K562 (cell line): ENCODE results near the gene STUB1. TPM values are rescaled to one million over a fixed set of nuclear protein-coding genes. Genes with fewer than 3 reads are reported as not detected.

Source experiments
- ARNT ChIP-seq, 2 experiments: fragments of 450-650 bp; IDR thresholded peaks; 2 replicates each; pipeline ENCODE4 v1.6.1; 2016; ENCODE audit warnings: mild to moderate bottlenecking in 1 of 2
- BHLHE40 ChIP-seq: IDR thresholded peaks from 2 replicates; pipeline ENCODE4 v1.6.1; 2011; ENCODE audit warnings: low read length, improper control_type of control experiment
- CGGBP1 ChIP-seq: fragments of 250-450 bp; sonication (Bioruptor Pico); IDR thresholded peaks from 2 replicates; pipeline ENCODE4 v1.9.0; 2021; ENCODE audit warnings: mild to moderate bottlenecking
- CHD2 ChIP-seq: IDR thresholded peaks from 2 replicates; pipeline ENCODE4 v1.6.1; 2011; ENCODE audit warnings: low read depth, low read length
- E2F6 ChIP-seq, 2 experiments: IDR thresholded peaks; 2 replicates each; pipeline ENCODE4 v1.6.1; 2011; ENCODE audit warnings: borderline replicate concordance in 1 of 2, control low read depth in 1 of 2, low read depth in 1 of 2, low read length in 1 of 2, mild to moderate bottlenecking in 1 of 2, mixed read lengths in 1 of 2, moderate library complexity in 1 of 2; ENCODE audit not compliant: insufficient read depth in 1 of 2, insufficient read length in 1 of 2, poor library complexity in 1 of 2, severe bottlenecking in 1 of 2; ENCODE audit errors: extremely low read depth in 1 of 2
- EWSR1 ChIP-seq: fragments of 450-650 bp; IDR thresholded peaks from 2 replicates; pipeline ENCODE4 v1.6.1; 2018; ENCODE audit warnings: borderline replicate concordance, mild to moderate bottlenecking, low read depth, moderate library complexity; ENCODE audit not compliant: partially characterized antibody
- HNRNPL ChIP-seq: fragments of 200-400 bp; formaldehyde crosslinking; IDR thresholded peaks from 2 replicates; pipeline ENCODE4 v1.6.1; 2017; ENCODE audit warnings: low read depth, mild to moderate bottlenecking, low read length
- ID3 ChIP-seq, 2 experiments: fragments of 250-450 bp in 1 of 2; fragments of 450-650 bp in 1 of 2; sonication (Bioruptor Pico) in 1 of 2; IDR thresholded peaks; 2 replicates each; pipeline versions ENCODE4 v1.6.1 to v1.8.0; 2016 to 2021; ENCODE audit warnings: mild to moderate bottlenecking in 2 of 2, moderate library complexity in 2 of 2, missing compliant biosample characterization in 1 of 2, missing genetic modification characterization in 1 of 2
- MEF2A ChIP-seq: IDR thresholded peaks from 2 replicates; pipeline ENCODE4 v1.6.1; 2011; ENCODE audit warnings: low read depth, mild to moderate bottlenecking, low read length, moderate library complexity; ENCODE audit not compliant: control insufficient read depth
- POLR2A ChIP-seq: fragments of 450-650 bp; conservative IDR thresholded peaks from 2 replicates; pipeline ENCODE4 v1.6.1; 2016
- POLR2B ChIP-seq: fragments of 450-650 bp; IDR thresholded peaks from 2 replicates; pipeline ENCODE4 v1.6.1; 2018; ENCODE audit warnings: low read depth; ENCODE audit not compliant: partially characterized antibody
- POU5F1 ChIP-seq: fragments of 150-350 bp; IDR thresholded peaks from 2 replicates; pipeline ENCODE4 v1.6.1; 2014; ENCODE audit warnings: borderline replicate concordance, low read length, low read depth, mild to moderate bottlenecking; ENCODE audit not compliant: partially characterized antibody
- PRMT5 ChIP-seq: sonication (generic); formaldehyde crosslinking; IDR thresholded peaks from 2 replicates; pipeline ENCODE4 v1.5.0; 2020; ENCODE audit warnings: missing genetic modification reagents
- SUPT5H ChIP-seq: fragments of 450-650 bp; IDR thresholded peaks from 2 replicates; pipeline ENCODE4 v1.6.1; 2016
- THRAP3 ChIP-seq: fragments of 450-650 bp; IDR thresholded peaks from 2 replicates; pipeline ENCODE4 v1.6.1; 2016; ENCODE audit warnings: mild to moderate bottlenecking, inconsistent platforms, borderline replicate concordance
- ZBED1 ChIP-seq: IDR thresholded peaks from 2 replicates; pipeline ENCODE4 v1.6.1; 2014
- ZBTB1 ChIP-seq: sonication (generic); formaldehyde crosslinking; IDR thresholded peaks from 2 replicates; pipeline ENCODE4 v1.8.1; 2023; ENCODE audit warnings: missing genetic modification reagents, low read depth, mild to moderate bottlenecking, borderline replicate concordance
- ZBTB17 ChIP-seq: fragments of 450-650 bp; formaldehyde crosslinking; IDR thresholded peaks from 2 replicates; pipeline ENCODE4 v1.4.0; 2020; ENCODE audit warnings: mild to moderate bottlenecking
- ZBTB26 ChIP-seq: fragments of 450-650 bp; formaldehyde crosslinking; IDR thresholded peaks from 2 replicates; pipeline ENCODE4 v1.4.0; 2022; ENCODE audit warnings: missing genetic modification characterization
- ZNF146 ChIP-seq: IDR thresholded peaks from one replicate; pipeline ENCODE4 v1.6.1; 2018; ENCODE audit warnings: missing compliant biosample characterization; ENCODE audit not compliant: unreplicated experiment
- ZNF165 ChIP-seq: fragments of 250-450 bp; sonication (Bioruptor Pico); IDR thresholded peaks from 2 replicates; pipeline ENCODE4 v1.4.0; 2020; ENCODE audit warnings: borderline replicate concordance
- ZNF444 ChIP-seq: fragments of 250-450 bp; sonication (Bioruptor Pico); IDR thresholded peaks from 2 replicates; pipeline ENCODE4 v1.4.0; 2020; ENCODE audit warnings: mild to moderate bottlenecking, moderate library complexity
- ZNF764 ChIP-seq: fragments of 250-450 bp; sonication (Bioruptor Pico); IDR thresholded peaks from 2 replicates; pipeline ENCODE4 v1.4.0; 2020; ENCODE audit warnings: low read depth, mild to moderate bottlenecking, moderate library complexity
- ZSCAN32 ChIP-seq: fragments of 450-650 bp; formaldehyde crosslinking; IDR thresholded peaks from 2 replicates; pipeline ENCODE4 v1.4.0; 2020; ENCODE audit warnings: mild to moderate bottlenecking, moderate library complexity
- ZZZ3 ChIP-seq: fragments of 450-650 bp; IDR thresholded peaks from 2 replicates; pipeline ENCODE4 v1.6.1; 2016; ENCODE audit warnings: antibody characterized with exemption, mild to moderate bottlenecking, moderate library complexity
- polyA plus RNA-seq, 8 experiments: library from polyadenylated mRNA; depleted of rRNA in 4 of 8; stranded (reverse) in 5 of 8; unstranded in 3 of 8; fragments of >200 nt; fragmentation: Nextera tagmentation in 2 of 8; fragmentation: Illumina TruSeq in 1 of 8; extraction: Ambion mirVana in 2 of 8; extraction: Trizol in 1 of 8; gene quantifications; 2 replicates each; pipeline versions ENCODE4 v1.2.1 to v1.2.3, GENCODE V29; 2011 to 2014; ENCODE audit warnings: inconsistent platforms in 1 of 8, missing spikeins in 1 of 8
- total RNA-seq, 7 experiments: library from RNA; depleted of rRNA in 6 of 7; stranded (reverse); fragments of >200 nt in 6 of 7; fragmentation: Illumina TruSeq in 2 of 7; extraction: Trizol in 2 of 7; gene quantifications; 2 replicates each; pipeline versions ENCODE4 v1.2.1 to v1.2.3, GENCODE V29; 2011 to 2021; ENCODE audit warnings: low replicate concordance in 1 of 7
- TF ChIP-seq, protein P1 (sequence below): fragments of 450-650 bp; formaldehyde crosslinking; IDR thresholded peaks from 2 replicates; pipeline ENCODE4 v1.4.0; 2020; ENCODE audit warnings: mild to moderate bottlenecking

Gene STUB1
- total and polyA plus RNA-seq, 9 of the 15 experiments (the other 6 are each of a cell fraction or from before 2014, with no cell fraction given), result 10.6 to 251 (median 152) TPM

GRCh38 chr16:728890-729744 is 48.9 kb downstream of the STUB1 start (continued):
- TF ChIP-seq ID3 (CRISPR knock-in tag; IDR thresholded peaks at IDR 0.05) (no peak), ID3 (tag; IDR thresholded peaks at IDR 0.05) (no peak), SUPT5H (no peak; the same call in 1 of the 2 replicates), HNRNPL (peak; percentile 86; the same call in 1 of the 2 replicates), ZNF764 (CRISPR knock-in tag) (no peak), E2F6 (IDR thresholded peaks at IDR 0.05; ENCODE audit: borderline replicate concordance in 1 of 2, extremely low read depth in 1 of 2, insufficient read depth in 1 of 2, insufficient read length in 1 of 2, low read depth in 1 of 2, low read length in 1 of 2, poor library complexity in 1 of 2, severe bottlenecking in 1 of 2) (peak in 1 of 2 experiments; percentile 56), ZSCAN32 (CRISPR knock-in tag) (no peak), POLR2A (peak; percentile 47; the same call in 1 of the 2 replicates), POU5F1 (no peak), ZZZ3 (no peak), POLR2B (no peak), BHLHE40 (no peak), ZNF444 (no peak), EWSR1 (no peak), CGGBP1 (CRISPR knock-in tag) (no peak), PRMT5 (CRISPR knock-in tag) (no peak), MEF2A (no peak), ZBED1 (no peak; the same call in 1 of the 2 replicates), ARNT (IDR thresholded peaks at IDR 0.05) (no peak), ZNF165 (CRISPR knock-in tag) (no peak), THRAP3 (no peak), ZBTB26 (CRISPR knock-in tag) (no peak), ZNF146 (CRISPR knock-in tag) (no peak), ZBTB1 (CRISPR knock-in tag) (no peak), CHD2 (no peak), ZBTB17 (CRISPR knock-in tag) (no peak)
- TF ChIP-seq, protein P1, sequence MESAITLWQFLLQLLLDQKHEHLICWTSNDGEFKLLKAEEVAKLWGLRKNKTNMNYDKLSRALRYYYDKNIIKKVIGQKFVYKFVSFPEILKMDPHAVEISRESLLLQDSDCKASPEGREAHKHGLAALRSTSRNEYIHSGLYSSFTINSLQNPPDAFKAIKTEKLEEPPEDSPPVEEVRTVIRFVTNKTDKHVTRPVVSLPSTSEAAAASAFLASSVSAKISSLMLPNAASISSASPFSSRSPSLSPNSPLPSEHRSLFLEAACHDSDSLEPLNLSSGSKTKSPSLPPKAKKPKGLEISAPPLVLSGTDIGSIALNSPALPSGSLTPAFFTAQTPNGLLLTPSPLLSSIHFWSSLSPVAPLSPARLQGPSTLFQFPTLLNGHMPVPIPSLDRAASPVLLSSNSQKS (CRISPR knock-in tag), result no peak
